G401.6 (cell line): ENCODE results near the gene CHRDL1.
"Not testable (repeated sequence)": the region's sequence is repeated elsewhere in the genome, so short reads cannot be mapped to it uniquely, and the experiment has no call there.

ENCODE experiments used
- FAIRE-seq: peaks from 2 replicates; lab custom pipeline; 2012; peaks lifted over from hg19 to GRCh38; lab: Jason Lieb, UNC

Gene CHRDL1

DNA sequence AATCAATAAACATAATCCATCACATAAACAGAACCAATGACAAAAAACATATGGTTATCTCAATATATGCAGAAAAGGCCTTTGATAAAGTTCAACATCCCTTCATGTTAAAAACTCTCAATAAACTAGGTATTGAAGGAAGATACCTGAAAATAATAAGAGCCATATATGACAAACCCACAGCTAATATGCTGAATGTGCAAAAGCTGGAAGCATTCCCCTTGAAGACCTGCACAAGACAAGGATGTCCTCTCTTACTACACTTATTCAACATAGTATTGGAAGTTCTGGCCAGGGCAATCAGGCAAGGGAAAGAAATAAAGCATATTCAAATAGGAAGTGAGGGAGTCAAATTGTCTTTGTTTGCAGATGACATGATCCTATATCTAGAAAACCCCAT lies 141.3 kb downstream of the CHRDL1 start:
- not testable (repeated sequence) for FAIRE-seq

DNA sequence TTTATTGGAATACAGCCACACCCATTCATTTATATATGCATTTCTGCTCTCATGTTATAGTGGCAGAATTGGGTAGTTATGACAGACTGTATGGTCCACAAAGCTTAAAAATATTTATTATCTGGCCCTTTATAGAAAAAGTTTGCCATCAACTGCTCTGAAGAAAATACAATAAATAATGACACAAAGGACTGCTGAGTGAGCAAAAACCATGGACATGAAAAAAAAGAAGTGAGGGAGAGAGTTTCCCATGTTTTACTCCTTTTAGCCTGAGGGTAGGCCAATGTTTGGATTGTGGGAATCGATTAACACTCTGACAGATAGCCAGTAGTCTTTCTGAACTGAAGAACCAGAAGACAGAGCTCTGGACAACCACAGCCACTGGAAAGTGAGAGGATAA lies 149.2 kb downstream of the CHRDL1 start:
- no peak for FAIRE-seq
